GM12865 (cell line): ENCODE results near the gene ERF.

Experiments used
- DNase-seq: peaks from one replicate; pipeline ENCODE4 v3.0.0; 2010; ENCODE audit warnings: low read depth
- H3K4me3 ChIP-seq: 2 replicates; pipeline ENCODE4 v1.5.1; 2011; ENCODE audit warnings: mild to moderate bottlenecking, low read depth, low read length, control low read depth
- TF ChIP-seq, protein P1 (sequence below): IDR thresholded peaks from 2 replicates; pipeline ENCODE4 v1.5.1; 2011; ENCODE audit warnings: low read length, control low read depth, low read depth, inconsistent platforms; ENCODE audit not compliant: insufficient read depth; ENCODE audit errors: missing control alignments

Gene ERF

DNA sequence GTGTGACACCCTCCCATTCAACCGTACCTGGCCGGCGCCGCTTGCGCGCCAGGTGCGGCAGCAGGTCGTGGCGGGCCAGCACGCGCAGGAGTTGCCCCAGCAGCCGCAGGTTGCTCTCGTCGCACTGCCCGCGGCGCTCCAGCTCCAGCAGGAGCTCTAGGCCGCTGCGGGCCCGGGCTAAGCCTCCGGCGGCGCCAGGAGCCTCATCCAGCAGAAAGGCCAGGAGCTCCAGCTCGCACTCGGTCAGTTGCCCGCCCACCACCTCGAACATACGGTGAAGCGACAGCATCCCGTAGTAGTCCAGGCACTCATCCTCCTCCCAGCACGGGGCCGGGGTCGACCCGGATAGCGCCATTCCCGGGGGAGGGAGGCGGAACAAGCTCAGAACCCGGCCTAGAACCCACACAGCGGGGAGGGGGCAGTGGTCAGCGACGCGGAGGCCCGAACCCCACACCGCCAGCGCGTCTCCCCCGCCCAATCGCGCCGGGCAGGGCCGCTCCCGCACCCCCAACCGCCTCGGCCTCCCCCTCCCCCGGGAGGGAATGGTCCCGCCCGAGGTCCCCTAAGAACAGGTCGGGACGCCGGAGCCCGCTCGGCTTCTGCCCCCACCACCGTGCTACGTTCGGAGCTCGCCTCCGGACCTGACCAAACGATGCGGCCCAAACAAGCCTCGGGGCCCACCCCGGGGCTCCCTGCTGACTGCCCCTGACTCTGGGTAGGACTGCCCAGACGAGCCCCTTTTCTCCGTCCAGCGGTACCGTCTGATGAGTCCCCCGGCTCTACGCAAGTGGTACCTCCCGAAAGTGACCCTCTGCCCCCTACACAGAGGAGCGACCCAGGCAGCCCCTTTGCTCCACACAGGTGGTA, 38.0 kb downstream of the ERF start:
- DNase-seq, result peak; percentile 42
- TF ChIP-seq, protein P1, sequence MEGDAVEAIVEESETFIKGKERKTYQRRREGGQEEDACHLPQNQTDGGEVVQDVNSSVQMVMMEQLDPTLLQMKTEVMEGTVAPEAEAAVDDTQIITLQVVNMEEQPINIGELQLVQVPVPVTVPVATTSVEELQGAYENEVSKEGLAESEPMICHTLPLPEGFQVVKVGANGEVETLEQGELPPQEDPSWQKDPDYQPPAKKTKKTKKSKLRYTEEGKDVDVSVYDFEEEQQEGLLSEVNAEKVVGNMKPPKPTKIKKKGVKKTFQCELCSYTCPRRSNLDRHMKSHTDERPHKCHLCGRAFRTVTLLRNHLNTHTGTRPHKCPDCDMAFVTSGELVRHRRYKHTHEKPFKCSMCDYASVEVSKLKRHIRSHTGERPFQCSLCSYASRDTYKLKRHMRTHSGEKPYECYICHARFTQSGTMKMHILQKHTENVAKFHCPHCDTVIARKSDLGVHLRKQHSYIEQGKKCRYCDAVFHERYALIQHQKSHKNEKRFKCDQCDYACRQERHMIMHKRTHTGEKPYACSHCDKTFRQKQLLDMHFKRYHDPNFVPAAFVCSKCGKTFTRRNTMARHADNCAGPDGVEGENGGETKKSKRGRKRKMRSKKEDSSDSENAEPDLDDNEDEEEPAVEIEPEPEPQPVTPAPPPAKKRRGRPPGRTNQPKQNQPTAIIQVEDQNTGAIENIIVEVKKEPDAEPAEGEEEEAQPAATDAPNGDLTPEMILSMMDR, result no peak
- peak overlapping the region; percentile 88 for H3K4me3 ChIP-seq

DNA sequence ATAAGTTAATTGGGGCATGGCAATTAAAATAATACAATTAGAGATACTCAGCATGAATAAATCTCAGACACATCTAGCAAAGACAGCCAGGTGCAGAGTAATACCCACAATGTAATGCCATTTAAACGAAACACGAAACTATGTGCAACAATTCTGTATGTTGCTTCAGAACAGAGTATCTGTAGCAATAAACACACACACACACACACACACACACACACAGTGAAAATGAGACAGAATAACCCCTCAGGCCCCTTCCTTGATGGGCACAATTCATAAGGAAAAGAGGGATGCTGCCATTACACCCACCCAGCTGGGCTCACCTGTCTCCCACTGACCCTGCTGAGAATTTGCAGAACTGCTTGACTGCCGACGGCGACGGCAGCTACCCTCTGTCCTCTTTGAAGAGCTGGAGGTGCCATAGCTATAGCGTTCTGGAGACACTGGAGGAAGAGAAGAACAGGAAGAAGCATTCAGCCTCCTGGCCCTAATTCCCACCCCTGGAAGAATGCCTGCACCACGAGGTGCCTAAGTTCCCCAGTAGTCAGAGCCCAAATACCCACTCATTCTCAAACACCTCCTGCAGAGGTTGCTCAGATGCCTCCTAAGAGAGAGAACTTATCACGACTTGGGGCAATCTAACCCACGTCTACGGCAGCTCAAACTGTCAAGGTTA, 40.0 kb downstream of the ERF start:
- TF ChIP-seq, protein P1, result no peak
- no peak for DNase-seq
- H3K4me3 ChIP-seq, result no peak overlapping the region

DNA sequence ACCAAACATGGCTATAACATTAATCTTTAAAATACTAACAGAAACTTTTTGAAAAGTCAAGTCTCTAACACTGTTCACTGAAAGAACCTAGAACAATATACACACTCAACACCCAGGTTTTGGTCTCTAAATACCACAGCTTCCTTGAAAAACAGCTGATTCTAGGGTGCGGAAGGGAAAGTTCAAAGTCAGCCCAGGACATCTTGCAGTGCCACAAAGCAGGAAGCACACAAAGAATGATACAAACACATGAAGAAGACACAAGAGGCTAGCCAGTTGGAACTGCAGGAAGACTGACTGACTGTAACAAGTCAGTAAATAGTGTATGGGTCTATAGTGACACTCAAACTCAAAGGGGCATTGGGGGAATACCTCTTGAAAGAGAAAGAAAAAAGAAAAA, 42.0 kb downstream of the ERF start:
- TF ChIP-seq, protein P1, result no peak

DNA sequence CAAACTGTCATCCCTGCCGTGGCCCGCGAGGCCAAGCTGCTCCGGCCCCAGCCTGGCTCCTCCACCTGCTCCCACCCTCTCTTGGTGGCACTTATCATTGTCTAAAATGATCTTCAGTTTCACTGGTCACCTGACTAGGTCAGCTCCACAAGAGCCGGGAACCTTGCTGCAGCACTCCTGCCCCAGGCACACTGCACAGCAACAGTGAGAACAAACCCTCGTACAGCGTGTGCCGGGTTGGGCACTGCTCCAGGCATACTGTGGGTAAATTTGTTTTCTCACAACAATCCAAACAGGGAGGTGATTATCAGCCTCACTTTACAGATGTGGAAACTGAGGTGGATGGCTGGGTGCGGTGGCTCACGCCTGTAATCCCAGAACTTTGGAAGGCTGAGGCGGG, 46.3 kb downstream of the ERF start:
- no peak for DNase-seq
- H3K4me3 ChIP-seq, result no peak overlapping the region
- TF ChIP-seq, protein P1, result no peak

More for the DNA sequence above, 42.0 kb downstream of the ERF start:
- no peak for DNase-seq
- no peak overlapping the region for H3K4me3 ChIP-seq

DNA sequence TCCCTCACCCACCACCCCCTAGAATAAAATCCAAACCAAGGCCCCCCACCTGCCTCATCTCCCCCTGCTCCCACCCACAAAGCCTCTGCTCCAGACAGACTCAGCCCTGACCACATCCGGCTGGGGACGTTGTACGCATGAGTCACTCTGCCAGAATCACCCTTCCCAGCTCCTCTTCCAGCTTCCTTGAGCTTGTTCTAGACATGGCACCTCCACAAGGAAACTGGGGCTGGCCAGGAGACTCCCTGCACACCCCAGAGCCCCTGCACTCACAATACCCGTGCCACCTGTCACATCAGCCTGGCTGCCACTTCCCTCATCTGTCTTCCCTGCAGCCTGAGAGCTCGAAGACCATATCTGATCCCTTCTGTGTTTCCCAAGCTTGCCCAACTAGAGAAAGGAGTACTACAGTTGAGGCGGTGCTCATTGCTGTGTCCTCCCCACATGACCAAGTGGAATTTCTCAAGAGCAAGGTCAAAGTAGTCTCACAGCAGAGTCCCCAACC, 47.1 kb downstream of the ERF start:
- TF ChIP-seq, protein P1, result no peak
- no peak for DNase-seq
- no peak overlapping the region for H3K4me3 ChIP-seq

DNA sequence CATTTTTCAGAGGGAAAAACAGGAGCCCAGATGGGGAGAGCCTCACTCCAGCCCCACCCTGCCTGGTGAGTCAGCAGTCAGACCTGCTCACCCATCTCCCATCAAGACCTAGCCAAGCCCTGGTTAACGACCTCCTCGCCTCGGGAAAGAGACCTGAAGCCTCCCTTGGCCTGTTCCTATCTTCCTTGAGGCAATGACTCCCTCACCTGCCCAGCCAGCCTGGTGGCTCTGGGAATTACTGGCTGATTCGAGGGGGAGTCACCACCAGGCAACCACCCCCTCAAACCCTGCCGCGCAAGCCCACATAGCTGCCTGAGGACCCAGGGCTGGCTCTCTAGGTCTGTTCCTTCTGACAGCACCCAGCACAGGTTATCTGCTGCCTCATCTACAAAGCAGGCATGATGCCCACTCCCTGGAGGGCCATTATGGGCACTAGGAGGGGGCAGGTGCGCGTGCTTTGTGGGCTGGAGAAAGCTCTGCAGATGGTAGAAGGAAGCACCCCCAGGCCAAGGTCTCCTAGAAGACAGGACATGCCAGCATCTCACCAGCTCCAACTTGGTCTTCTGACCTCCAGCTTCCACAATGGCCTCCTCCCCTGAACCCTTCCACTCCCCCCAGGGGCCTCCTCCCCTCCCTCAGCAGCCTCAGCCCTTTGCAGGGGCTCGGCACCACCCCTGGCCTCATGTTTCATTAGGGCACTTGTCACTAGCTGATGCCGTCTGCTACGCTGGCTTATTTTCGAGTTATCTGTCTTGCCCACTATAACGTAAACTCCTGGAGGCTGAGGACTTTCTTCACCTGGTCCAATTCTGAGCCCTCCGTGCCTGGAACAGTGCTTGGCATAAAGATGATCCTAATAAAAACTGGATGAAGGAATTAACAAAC, 47.8 kb downstream of the ERF start:
- no peak for DNase-seq
- TF ChIP-seq, protein P1, result no peak
- no peak overlapping the region for H3K4me3 ChIP-seq
